COR-L47 (cell line): ENCODE measurements around the gene P3H2.
"Not testable (repeated sequence)": the region's sequence is repeated elsewhere in the genome, so short reads cannot be mapped to it uniquely, and the experiment has no call there.

Source experiments
- DNase-seq: peaks from one replicate; lab custom pipeline; 2025; lab: John Stamatoyannopoulos, UW

The P3H2 gene

DNA sequence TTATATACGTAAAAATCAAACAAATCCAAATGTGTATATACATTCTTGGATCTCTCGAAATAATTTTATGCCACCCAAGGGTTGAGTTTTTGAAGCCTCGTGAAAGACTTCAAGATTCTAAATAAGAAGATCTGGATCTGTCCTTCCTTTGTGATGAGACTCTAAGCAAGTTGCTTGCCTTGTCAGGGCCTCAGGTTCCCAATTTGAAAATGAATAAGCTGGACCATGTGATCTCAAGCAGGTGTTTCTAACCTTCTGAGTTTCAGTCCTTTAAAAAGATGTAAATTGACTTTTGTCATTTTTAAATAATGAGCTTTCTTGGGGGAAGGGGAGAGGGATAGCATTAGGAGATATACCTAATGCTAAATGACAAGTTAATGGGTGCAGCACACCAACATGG is 137.1 kb downstream of the P3H2 start:
- no peak for DNase-seq

- no peak for DNase-seq
Observed at GRCh38 chr3:189982321-189982945, 138.3 kb downstream of the P3H2 start.

DNA sequence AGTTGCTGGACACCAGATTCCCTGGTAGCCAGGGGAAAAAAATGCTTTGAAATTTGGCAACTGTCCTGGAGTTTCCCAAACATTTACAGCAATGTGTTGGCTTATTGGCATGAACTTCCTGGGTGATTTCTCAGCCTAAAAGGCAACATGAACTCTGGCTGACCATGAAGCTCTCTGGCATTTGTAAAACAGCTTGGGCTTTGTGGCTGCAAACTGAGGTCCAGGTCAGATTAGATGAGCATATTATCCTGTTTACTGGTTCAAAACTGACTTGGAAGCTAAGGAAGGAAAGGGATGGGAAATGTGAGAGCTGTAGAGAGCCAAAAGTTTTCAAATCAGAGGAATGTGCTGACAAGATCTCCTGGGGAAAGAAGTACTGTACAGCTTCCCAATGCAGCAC is 139.0 kb downstream of the P3H2 start:
- DNase-seq = no peak

- DNase-seq = no peak
Observed at GRCh38 chr3:189978753-189979152, 141.9 kb downstream of the P3H2 start.

- DNase-seq = no peak
Observed at GRCh38 chr3:189977174-189977573, 143.5 kb downstream of the P3H2 start.

GRCh38 chr3:189975391-189975990 is 145.2 kb downstream of the P3H2 start:
- DNase-seq = no peak

DNA sequence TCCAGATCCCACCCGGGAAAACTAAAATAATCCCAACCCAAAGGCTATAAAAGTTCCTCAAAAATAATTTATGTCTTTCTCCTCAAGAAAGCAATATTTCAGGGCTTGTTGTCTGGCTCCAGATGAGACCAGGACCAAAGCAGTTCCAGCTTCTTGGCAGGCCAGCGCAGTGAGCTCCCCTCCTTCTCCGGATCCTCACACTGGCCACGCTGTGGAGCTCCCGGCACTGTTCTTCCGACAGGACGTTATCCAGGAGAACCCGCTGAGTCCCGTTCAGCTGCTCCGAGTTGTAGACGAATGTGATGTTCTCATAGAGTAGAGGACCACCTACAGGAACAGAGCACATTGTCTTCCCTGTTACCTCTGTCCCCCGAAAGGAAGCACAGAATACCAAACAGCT is 146.3 kb downstream of the P3H2 start:
- no peak for DNase-seq

DNA sequence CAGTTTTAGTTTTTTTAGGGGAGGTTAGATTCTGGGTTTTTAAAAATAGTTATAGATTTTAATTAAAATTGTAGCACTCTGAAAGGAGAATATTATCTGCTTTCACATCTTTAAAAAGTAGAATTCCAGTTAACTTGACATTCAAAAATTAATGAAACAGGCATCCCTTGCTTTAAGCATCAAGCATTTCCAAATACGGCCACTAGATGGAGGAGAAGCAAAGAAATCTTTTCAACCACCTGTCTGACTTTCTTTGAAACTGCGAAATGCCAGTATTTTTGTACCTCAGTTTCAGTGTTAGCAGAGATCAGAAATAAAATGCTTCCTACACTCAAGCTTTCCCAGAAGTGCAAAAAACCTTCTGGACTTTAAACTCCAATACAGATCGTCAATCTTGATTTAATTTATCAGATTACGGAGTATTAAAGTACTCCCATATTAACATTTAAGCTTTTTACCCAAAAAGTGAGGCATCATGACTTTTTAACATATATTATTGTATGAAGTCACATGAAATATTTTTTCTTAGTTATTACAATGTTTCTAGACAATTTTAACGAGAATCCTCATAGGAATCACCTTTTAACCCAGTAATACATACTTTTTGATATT is 153.3 kb downstream of the P3H2 start:
- DNase-seq = peak; percentile 56

DNA sequence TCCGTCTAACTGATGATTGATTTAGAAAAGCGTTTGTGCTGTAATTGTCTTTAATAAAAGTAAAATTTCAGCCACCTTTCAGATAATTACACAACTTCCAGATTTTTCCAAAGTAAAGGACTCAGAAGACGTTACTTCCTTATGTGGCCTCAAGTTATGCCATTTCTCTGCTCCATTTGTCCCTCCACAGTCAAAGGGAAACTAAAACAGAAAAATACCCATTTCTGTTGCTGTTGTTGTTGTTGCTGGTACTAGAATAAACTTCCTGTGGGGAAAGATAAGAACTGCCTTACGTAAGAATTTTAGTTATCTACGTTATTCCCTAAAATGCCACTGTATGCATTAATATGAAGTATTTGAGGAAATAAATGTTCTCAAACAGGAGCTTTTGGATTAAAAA is 153.9 kb downstream of the P3H2 start:
- DNase-seq = no peak

DNA sequence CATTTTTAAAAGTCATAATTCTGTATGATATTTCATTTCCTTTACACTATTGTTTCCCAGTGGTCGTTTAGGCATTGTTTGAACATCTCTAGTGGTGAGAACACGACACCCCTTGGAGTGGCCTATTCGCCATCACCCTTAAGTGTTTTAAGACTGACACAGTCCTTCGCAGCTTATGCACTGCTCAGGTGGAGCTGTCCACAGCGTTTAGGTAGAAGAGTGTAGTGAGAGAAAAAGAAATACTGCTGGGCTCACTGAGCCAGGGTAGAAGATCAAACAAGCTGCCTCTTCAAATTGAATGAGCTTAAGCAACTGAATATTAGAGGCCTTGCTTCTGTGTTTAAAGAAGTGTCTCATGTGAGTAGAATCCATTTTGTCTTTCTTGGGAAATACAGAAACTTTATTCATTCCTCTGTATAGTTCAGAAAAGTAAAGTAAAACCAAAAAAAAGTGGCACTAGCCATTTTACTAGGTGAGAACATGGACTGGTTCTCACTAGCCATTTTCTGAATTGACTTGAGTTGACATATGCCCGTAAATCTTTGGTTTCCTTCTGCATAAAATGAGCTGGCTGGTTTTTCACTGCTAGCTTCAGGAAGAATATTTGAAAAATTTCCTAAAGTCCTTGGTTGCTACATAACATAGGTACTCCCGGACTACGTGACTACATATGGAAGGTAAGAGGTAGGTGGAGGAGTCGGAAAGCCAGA is 155.9 kb downstream of the P3H2 start:
- no peak for DNase-seq

GRCh38 chr3:189962466-189962865 is 158.2 kb downstream of the P3H2 start:
- no peak for DNase-seq

DNA sequence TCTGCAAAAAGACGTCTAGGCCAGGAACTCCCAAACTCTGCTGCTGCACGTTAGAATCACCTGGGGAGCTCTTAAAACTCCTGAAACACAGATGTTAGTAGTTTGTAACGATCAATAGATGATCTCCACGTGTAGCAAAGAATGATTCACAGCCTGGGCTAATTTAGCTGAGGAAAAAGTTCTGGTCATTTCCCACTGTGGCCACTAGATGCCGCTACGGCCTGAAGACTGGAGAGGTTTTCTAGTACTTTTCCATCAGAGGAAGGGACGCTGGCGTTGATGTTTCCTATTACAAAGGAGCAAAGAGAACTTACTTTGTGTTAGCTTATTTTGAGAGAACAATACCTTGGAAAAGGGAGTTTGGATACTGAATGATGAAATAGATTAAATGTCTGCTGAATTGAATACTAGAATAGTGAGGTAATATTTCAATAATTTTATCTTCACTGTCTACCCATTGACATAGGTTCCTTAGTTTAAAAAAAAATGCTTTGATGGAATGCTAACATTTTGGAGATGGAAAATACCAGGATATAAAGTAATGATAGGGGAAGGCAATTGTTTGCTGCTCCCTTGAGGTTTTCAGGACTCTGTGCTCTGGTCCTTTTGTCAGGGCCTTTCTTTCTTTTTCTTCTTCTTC is 159.1 kb downstream of the P3H2 start:
- peak; percentile 64 for DNase-seq

- DNase-seq = not testable (repeated sequence)
Observed at GRCh38 chr3:189961086-189961485, 159.6 kb downstream of the P3H2 start.

GRCh38 chr3:189954733-189955665 is 165.7 kb downstream of the P3H2 start:
- DNase-seq = no peak

DNA sequence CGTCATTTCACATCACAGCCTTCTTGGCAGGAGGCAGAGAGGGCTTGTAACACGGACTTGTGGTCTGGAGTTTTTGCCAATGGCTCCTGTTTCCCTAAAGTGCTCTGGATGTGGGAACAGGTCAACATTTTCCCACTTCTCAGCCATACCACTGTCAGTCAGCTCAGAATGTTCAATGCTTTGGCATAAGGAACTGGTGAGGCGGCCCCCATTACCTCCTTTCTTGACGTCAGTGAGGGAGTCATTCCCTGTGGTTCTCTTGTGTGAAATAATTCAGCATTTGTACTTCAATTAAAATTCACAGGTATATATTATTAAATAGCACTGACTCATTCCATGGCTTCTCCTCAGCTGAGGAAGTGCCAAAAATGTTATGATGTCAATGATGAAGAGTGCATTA is 167.1 kb downstream of the P3H2 start:
- no peak for DNase-seq

DNA sequence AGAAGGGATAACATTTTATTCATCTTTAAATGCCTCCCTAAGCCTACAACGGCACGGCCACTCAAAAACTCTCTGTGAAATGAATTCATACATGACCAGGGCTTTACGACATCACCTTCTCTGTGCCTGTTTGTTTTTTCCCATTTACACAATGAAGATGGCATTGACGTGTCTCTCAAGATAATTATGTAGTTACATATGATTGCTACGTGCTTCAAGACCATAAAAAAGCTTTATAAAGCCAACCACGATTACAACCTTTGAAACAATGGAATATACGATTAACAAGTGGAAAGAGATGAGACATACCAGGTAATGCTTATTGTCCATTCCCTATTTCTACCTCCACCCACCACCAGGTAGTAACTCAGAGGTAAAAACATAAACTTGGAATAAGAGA is 168.4 kb downstream of the P3H2 start:
- DNase-seq = no peak

DNA sequence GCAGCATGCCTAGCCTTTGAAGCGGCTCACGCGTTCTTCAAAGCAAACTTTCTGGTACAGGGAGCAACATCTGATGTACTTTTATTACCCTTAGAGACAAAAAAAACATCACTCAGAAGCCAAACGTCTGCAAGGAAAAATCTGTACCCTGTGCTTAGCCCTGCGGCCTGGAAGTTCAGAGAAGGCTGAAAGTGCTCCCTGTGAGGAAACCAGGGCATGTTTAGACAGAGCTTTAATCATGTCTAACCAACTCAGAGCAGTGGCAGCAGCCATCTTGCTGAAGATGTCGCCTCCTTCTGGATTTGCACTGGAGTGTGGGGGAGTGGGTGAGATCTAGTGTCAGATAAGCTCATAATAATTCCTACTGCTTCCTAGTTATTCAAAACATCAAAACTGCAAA is 170.4 kb downstream of the P3H2 start:
- DNase-seq = no peak

GRCh38 chr3:189949580-189949979 is 171.1 kb downstream of the P3H2 start:
- DNase-seq = no peak

DNA sequence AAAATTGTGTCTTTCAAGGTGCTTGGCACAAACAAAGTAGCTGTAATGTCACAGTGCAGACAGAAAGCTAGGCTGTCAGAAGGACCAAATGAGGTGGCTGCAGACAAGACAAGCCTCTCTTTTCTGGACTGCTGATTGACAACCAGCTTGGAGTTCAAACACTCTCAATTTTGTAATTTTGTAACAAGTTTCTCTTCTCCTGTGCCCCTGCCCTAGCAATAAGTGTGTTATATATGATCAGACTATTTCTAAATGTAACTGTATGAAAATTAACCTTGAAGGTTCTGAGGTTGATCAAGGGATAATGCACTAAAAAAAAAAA is 172.0 kb downstream of the P3H2 start:
- no peak for DNase-seq

- DNase-seq = peak; percentile 37
Observed at GRCh38 chr3:189947948-189948723, 172.6 kb downstream of the P3H2 start.

GRCh38 chr3:189947068-189947467 is 173.6 kb downstream of the P3H2 start:
- DNase-seq = no peak
